Right ventricle myocardium superior (tissue), 1 donor: Measurements from ENCODE around the gene CYTL1. TPM values are rescaled to one million over a fixed set of nuclear protein-coding genes. Genes with fewer than 3 reads are reported as not detected.
"Not testable (repeated sequence)": the region's sequence is repeated elsewhere in the genome, so short reads cannot be mapped to it uniquely, and the experiment has no call there.

Experiments
- ATAC-seq: fragments of 200-7000 bp; cut with Tn5 transposase; one replicate; pipeline ENCODE4 v1.9.1; 2020; ENCODE audit warnings: mild to moderate bottlenecking; ENCODE audit not compliant: poor library complexity
- DNase-seq: peaks from one replicate; pipeline ENCODE4 v3.0.0-alpha.2; 2020
- intact Hi-C: fragments of 100-400 bp; cut with DNase I; formaldehyde crosslinking; loops from one replicate; pipeline ENCODE4 v1.11.2; 2022
- long read RNA-seq: library from polyadenylated mRNA; unstranded; transcript quantifications from one replicate; pipeline ENCODE4 v2.0.0, GENCODE V29; 2021
- total RNA-seq: library from RNA; stranded (reverse); fragmentation: NEBNext Ultra II Directional; extraction: Animal tissue kit (Norgen Biotek cat#: 25700); gene quantifications from one replicate; pipeline ENCODE4 v1.2.1, GENCODE V29; 2021
- donor health status: DM: no; HTN: yes; CAD: no; lungs with severe emphysema.

CYTL1 gene
- not detected for total RNA-seq
- long read RNA-seq: 0 reads

- ATAC-seq (no peak), DNase-seq (no peak)
- intact Hi-C loops: no loop called here
These were observed at the start of gene CYTL1 for GRCh38 chr4:5019274-5019673. Gene CYTL1, minus strand, starts transcription at chr4:5019458. Its CDS starts 13 bp downstream, at chr4:5019445.

- ATAC-seq: no peak
- DNase-seq: no peak
- intact Hi-C loops: no loop called here
These were observed 48.6 kb upstream of the CYTL1 start for GRCh38 chr4:5067908-5068307.

- DNase-seq, intact Hi-C loops, ATAC-seq: not testable (repeated sequence)
These were observed 47.7 kb upstream of the CYTL1 start for GRCh38 chr4:5066968-5067367.

GRCh38 chr4:5066101-5066500 lies 46.8 kb upstream of the CYTL1 start:
- intact Hi-C loops: no loop called here
- no peak for DNase-seq
- ATAC-seq: no peak

GRCh38 chr4:5055411-5055810 lies 36.2 kb upstream of the CYTL1 start:
- intact Hi-C loops: loop anchor here (10.0 kb wide), 1 partner anchor 759 kb away; no protein-coding TSS in a partner anchor

GRCh38 chr4:5054532-5054931 lies 35.3 kb upstream of the CYTL1 start:
- ATAC-seq: no peak
- intact Hi-C loops: loop anchor here (10.0 kb wide), 1 partner anchor 760 kb away; no protein-coding TSS in a partner anchor
- no peak for DNase-seq

More at GRCh38 chr4:5055411-5055810, 36.2 kb upstream of the CYTL1 start:
- DNase-seq (no peak), ATAC-seq (no peak)

GRCh38 chr4:5052726-5053425 lies 33.6 kb upstream of the CYTL1 start:
- DNase-seq (no peak), ATAC-seq (no peak)
- intact Hi-C loops: loop anchor here (10.0 kb wide), 1 partner anchor 762 kb away; no protein-coding TSS in a partner anchor

- intact Hi-C loops: loop anchor here (10.0 kb wide), 1 partner anchor 763 kb away; no protein-coding TSS in a partner anchor
- DNase-seq (no peak), ATAC-seq (no peak)
These were observed 33.0 kb upstream of the CYTL1 start for GRCh38 chr4:5052204-5052702.

GRCh38 chr4:5051278-5052203 lies 32.3 kb upstream of the CYTL1 start, which contains the start of gene STK32B:
Gene STK32B, plus strand, starts transcription at chr4:5051480.
- DNase-seq (peak; percentile 80), ATAC-seq (peak; percentile 89)
- intact Hi-C loops: loop anchor here (10.0 kb wide), 1 partner anchor 763 kb away; no protein-coding TSS in a partner anchor

- intact Hi-C loops: loop anchor here (10.0 kb wide), 1 partner anchor 764 kb away; no protein-coding TSS in a partner anchor
- peak; percentile 81 for DNase-seq
- peak; percentile 93 for ATAC-seq
These were observed 31.4 kb upstream of the CYTL1 start for GRCh38 chr4:5050520-5051277.

GRCh38 chr4:5048721-5049120 lies 29.5 kb upstream of the CYTL1 start:
- intact Hi-C loops: no loop called here
- ATAC-seq (no peak), DNase-seq (no peak)

GRCh38 chr4:5045097-5045496 lies 25.8 kb upstream of the CYTL1 start:
- intact Hi-C loops: no loop called here
- ATAC-seq: peak; percentile 67
- DNase-seq: no peak

- intact Hi-C loops: no loop called here
- DNase-seq (no peak), ATAC-seq (no peak)
These were observed 25.1 kb upstream of the CYTL1 start for GRCh38 chr4:5044341-5044740.

GRCh38 chr4:5043579-5043978 lies 24.3 kb upstream of the CYTL1 start:
- DNase-seq (no peak), ATAC-seq (no peak)
- intact Hi-C loops: no loop called here

GRCh38 chr4:5041699-5042098 lies 22.4 kb upstream of the CYTL1 start:
- no peak for ATAC-seq
- DNase-seq: no peak
- intact Hi-C loops: no loop called here

- DNase-seq (no peak), ATAC-seq (no peak)
- intact Hi-C loops: no loop called here
These were observed 21.8 kb upstream of the CYTL1 start for GRCh38 chr4:5040856-5041620.

GRCh38 chr4:5039800-5040199 lies 20.5 kb upstream of the CYTL1 start:
- intact Hi-C loops: no loop called here
- DNase-seq: no peak
- no peak for ATAC-seq
